Mesenchymal stem cell (in vitro differentiated cells and primary cell): ENCODE measurements around the gene KRTAP1-1. TPM values are rescaled to one million over a fixed set of nuclear protein-coding genes. Genes with fewer than 3 reads are reported as not detected.
"Not testable (repeated sequence)": the region's sequence is repeated elsewhere in the genome, so short reads cannot be mapped to it uniquely, and the experiment has no call there.

Experiments used
- DNase-seq: peaks from one replicate; pipeline ENCODE4 v3.0.0-alpha.2; 2013
- H2AFZ ChIP-seq: one replicate; pipeline ENCODE4 v1.6.1; 2013; ENCODE audit warnings: low read depth, mild to moderate bottlenecking, control low read depth, inconsistent platforms, low read length, moderate library complexity
- H2AK5ac ChIP-seq: 2 replicates; pipeline ENCODE4 v1.6.1; 2013; ENCODE audit warnings: low read length, moderate library complexity, mild to moderate bottlenecking, inconsistent platforms; ENCODE audit not compliant: severe bottlenecking
- H2BK120ac ChIP-seq: one replicate; pipeline ENCODE4 v1.6.1; 2013; ENCODE audit warnings: low read depth, mild to moderate bottlenecking, inconsistent platforms, low read length, moderate library complexity
- H2BK12ac ChIP-seq, 2 experiments: one replicate each; pipeline ENCODE4 v1.6.1; 2013; ENCODE audit warnings: inconsistent platforms in 2 of 2, low read length in 2 of 2, mild to moderate bottlenecking in 2 of 2, moderate library complexity in 2 of 2, control low read depth in 1 of 2
- H2BK15ac ChIP-seq: one replicate; pipeline ENCODE4 v1.6.1; 2013; ENCODE audit warnings: mild to moderate bottlenecking, low read depth, inconsistent platforms; ENCODE audit not compliant: poor library complexity, severe bottlenecking
- H2BK5ac ChIP-seq: 2 replicates; pipeline ENCODE4 v1.6.1; 2013; ENCODE audit warnings: low read depth, mild to moderate bottlenecking, low read length, control low read depth, inconsistent platforms; ENCODE audit not compliant: poor library complexity, severe bottlenecking
- H3K14ac ChIP-seq, 2 experiments: one replicate each; pipeline ENCODE4 v1.6.1; 2013; ENCODE audit warnings: inconsistent platforms in 2 of 2, low read length in 2 of 2, control low read depth in 1 of 2, mild to moderate bottlenecking in 1 of 2, moderate library complexity in 1 of 2
- H3K18ac ChIP-seq, 2 experiments: one replicate each; pipeline ENCODE4 v1.6.1; 2013; ENCODE audit warnings: inconsistent platforms in 2 of 2, low read length in 2 of 2, control low read depth in 1 of 2, low read depth in 1 of 2, mild to moderate bottlenecking in 1 of 2
- H3K23ac ChIP-seq, 2 experiments: one replicate each; pipeline ENCODE4 v1.6.1; 2013; ENCODE audit warnings: inconsistent platforms in 2 of 2, low read length in 2 of 2, mild to moderate bottlenecking in 2 of 2, moderate library complexity in 2 of 2, control low read depth in 1 of 2
- H3K27ac ChIP-seq: 2 replicates; pipeline ENCODE4 v1.5.1; 2013; ENCODE audit warnings: mild to moderate bottlenecking, moderate library complexity, low read length, control low read depth, inconsistent platforms; ENCODE audit not compliant: poor library complexity, severe bottlenecking
- H3K27me3 ChIP-seq, 2 experiments: 2 replicates each; pipeline versions ENCODE4 v1.6.1 to v1.7.0; 2013; ENCODE audit warnings: low read length in 2 of 2, mild to moderate bottlenecking in 2 of 2, moderate library complexity in 2 of 2, control low read depth in 1 of 2, inconsistent platforms in 1 of 2; ENCODE audit not compliant: control insufficient read depth in 1 of 2, insufficient read depth in 1 of 2
- H3K36me3 ChIP-seq, 2 experiments: 2 replicates each; pipeline versions ENCODE4 v1.6.1 to v1.7.0; 2013; ENCODE audit warnings: low read length in 2 of 2, control low read depth in 1 of 2, inconsistent platforms in 1 of 2, low read depth in 1 of 2, mild to moderate bottlenecking in 1 of 2; ENCODE audit not compliant: insufficient read depth in 2 of 2, control insufficient read depth in 1 of 2
- H3K4ac ChIP-seq, 2 experiments: one replicate each; pipeline ENCODE4 v1.6.1; 2013; ENCODE audit warnings: inconsistent platforms in 2 of 2, low read length in 2 of 2, mild to moderate bottlenecking in 2 of 2, moderate library complexity in 2 of 2, control low read depth in 1 of 2, low read depth in 1 of 2
- H3K4me1 ChIP-seq: 2 replicates; pipeline ENCODE4 v1.6.1; 2013; ENCODE audit warnings: low read depth, low read length, control low read depth; ENCODE audit not compliant: control insufficient read depth, insufficient read depth
- H3K4me2 ChIP-seq: 2 replicates; pipeline ENCODE4 v1.6.1; 2013; ENCODE audit warnings: low read length, mild to moderate bottlenecking, inconsistent platforms; ENCODE audit not compliant: poor library complexity, severe bottlenecking
- H3K4me3 ChIP-seq, 2 experiments: 2 replicates each; pipeline versions ENCODE4 v1.5.1 to v1.7.0; 2013; ENCODE audit warnings: low read length in 2 of 2, mild to moderate bottlenecking in 2 of 2, control low read depth in 1 of 2, low read depth in 1 of 2; ENCODE audit not compliant: insufficient read depth in 1 of 2
- H3K79me1 ChIP-seq: replicated peaks from 2 replicates; pipeline ENCODE4 v1.6.1; 2013; ENCODE audit warnings: mild to moderate bottlenecking, control low read depth, low read length, inconsistent platforms; ENCODE audit not compliant: poor library complexity, severe bottlenecking
- H3K9ac ChIP-seq: 2 replicates; pipeline ENCODE4 v1.7.0; 2013; ENCODE audit warnings: mild to moderate bottlenecking, low read length, moderate library complexity
- H3K9me3 ChIP-seq: 2 replicates; pipeline ENCODE4 v1.7.0; 2013; ENCODE audit warnings: mild to moderate bottlenecking, low read length; ENCODE audit not compliant: control insufficient read depth
- H4K8ac ChIP-seq: one replicate; pipeline ENCODE4 v1.6.1; 2013; ENCODE audit warnings: inconsistent platforms, mild to moderate bottlenecking, low read length, moderate library complexity
- H4K91ac ChIP-seq: one replicate; pipeline ENCODE4 v1.6.1; 2013; ENCODE audit warnings: mild to moderate bottlenecking, low read length, inconsistent platforms
- WGBS: methylation state at CpG from one replicate; pipeline ENCODE4 v1.1.7; 2013; ENCODE audit warnings: mixed read lengths; 5-methylcytosine and 5-hydroxymethylcytosine counted together
- polyA plus RNA-seq, 2 experiments: library from polyadenylated mRNA; stranded (reverse); fragments of 200-250 nt; gene quantifications; one replicate each; pipeline ENCODE4 v1.2.3, GENCODE V29; 2013

The KRTAP1-1 gene
- polyA plus RNA-seq (2013, experiment 1 of 2) = not detected
- not detected for polyA plus RNA-seq (2013, experiment 2 of 2)

GRCh38 chr17:41040783-41041571, at the start of gene KRTAP1-1:
Gene KRTAP1-1 (minus strand): TSS chr17:41041450. CDS start chr17:41041397, 53 bp downstream.
- not testable (repeated sequence) for H3K4me2 ChIP-seq, H3K79me1 ChIP-seq, H3K23ac ChIP-seq, H3K27me3 ChIP-seq, DNase-seq, H4K8ac ChIP-seq, H3K27ac ChIP-seq, H3K9ac ChIP-seq, H2BK120ac ChIP-seq, H2BK5ac ChIP-seq, H2AK5ac ChIP-seq, H3K9me3 ChIP-seq, H2BK15ac ChIP-seq, H3K18ac ChIP-seq, H3K4ac ChIP-seq, H3K36me3 ChIP-seq, H2AFZ ChIP-seq, H3K4me1 ChIP-seq, H3K4me3 ChIP-seq, H3K14ac ChIP-seq, H4K91ac ChIP-seq, H2BK12ac ChIP-seq
- WGBS = 88% methylated on average over 12 of the region's 14 CpGs

GRCh38 chr17:41088760-41089352, 47.6 kb upstream of the KRTAP1-1 start:
- not testable (repeated sequence) for H2AFZ ChIP-seq

GRCh38 chr17:41084100-41084856, 43.0 kb upstream of the KRTAP1-1 start, which contains the start of gene KRTAP4-7:
Gene KRTAP4-7 (plus strand): TSS chr17:41084150. CDS start chr17:41084207, 57 bp downstream.
- H4K91ac ChIP-seq, H2BK120ac ChIP-seq, H3K9ac ChIP-seq, H3K4me3 ChIP-seq, H3K36me3 ChIP-seq, H3K4ac ChIP-seq, DNase-seq, H3K4me1 ChIP-seq, H4K8ac ChIP-seq, H3K4me2 ChIP-seq, H3K27me3 ChIP-seq, H3K23ac ChIP-seq, H2BK5ac ChIP-seq, H2BK15ac ChIP-seq, H3K9me3 ChIP-seq, H2BK12ac ChIP-seq, H3K79me1 ChIP-seq, H2AFZ ChIP-seq: not testable (repeated sequence)
- Histone ChIP-seq H3K27ac (peak within 1 kb of the TSS; percentile 71), H3K18ac (peak within 1 kb of the TSS in 1 of 2 experiments; percentile 57), H2AK5ac (peak within 1 kb of the TSS; percentile 39), H3K14ac (peak within 1 kb of the TSS in 1 of 2 experiments; percentile 81)
- 85% methylated on average over 13 of the region's 14 CpGs for WGBS

More at GRCh38 chr17:41088760-41089352, 47.6 kb upstream of the KRTAP1-1 start:
- not testable (repeated sequence) for H3K23ac ChIP-seq, H3K4ac ChIP-seq, H3K27ac ChIP-seq, H3K36me3 ChIP-seq, H4K91ac ChIP-seq, H2AK5ac ChIP-seq, H2BK120ac ChIP-seq, H3K27me3 ChIP-seq, H2BK12ac ChIP-seq, H3K18ac ChIP-seq, H3K9me3 ChIP-seq, H2BK15ac ChIP-seq, H3K14ac ChIP-seq, H4K8ac ChIP-seq, DNase-seq, H2BK5ac ChIP-seq, H3K9ac ChIP-seq, H3K4me3 ChIP-seq, H3K4me1 ChIP-seq, H3K4me2 ChIP-seq, H3K79me1 ChIP-seq
- no CpG with 5 or more reads among the region's 4 CpGs for WGBS

- not testable (repeated sequence) for H3K36me3 ChIP-seq, H2AK5ac ChIP-seq, H3K4me3 ChIP-seq, H3K4me1 ChIP-seq, H3K9ac ChIP-seq, H2AFZ ChIP-seq, H3K27me3 ChIP-seq, H3K4me2 ChIP-seq, H2BK5ac ChIP-seq, H3K18ac ChIP-seq, H3K23ac ChIP-seq, H2BK15ac ChIP-seq, H4K8ac ChIP-seq, H2BK120ac ChIP-seq, H3K4ac ChIP-seq, H2BK12ac ChIP-seq, H3K79me1 ChIP-seq, H3K9me3 ChIP-seq, H4K91ac ChIP-seq, DNase-seq, H3K14ac ChIP-seq
- no CpG with 5 or more reads among the region's 2 CpGs for WGBS
- H3K27ac ChIP-seq = peak overlapping the region; percentile 71
These were observed 42.2 kb upstream of the KRTAP1-1 start for GRCh38 chr17:41083427-41083826.
